HCT116 (cell line): Measurements from ENCODE around the gene TM4SF4. TPM values are rescaled to one million over a fixed set of nuclear protein-coding genes. Genes with fewer than 3 reads are reported as not detected.

Source experiments
- ATAC-seq: fragments of 200-7000 bp; cut with Tn5 transposase; 2 replicates; pipeline ENCODE4 v1.9.1; 2020; ENCODE audit warnings: mild to moderate bottlenecking, moderate library complexity
- Bru-seq: library from RNA; stranded (reverse); fragments of 400-500 nt; gene quantifications from one replicate; lab custom pipeline; 2021; lab: Mats Ljungman, UMichigan
- BruChase-seq, 2 experiments: library from RNA; stranded (reverse); fragments of 400-500 nt; gene quantifications; one replicate each; lab custom pipeline; 2021; lab: Mats Ljungman, UMichigan
- BruUV-seq: library from RNA; stranded (reverse); fragments of 400-500 nt; replicated peaks from 2 replicates; lab custom pipeline; 2021; lab: Mats Ljungman, UMichigan
- CTCF ChIA-PET: fragments of 300-600 bp; sonication (Branson Sonifier 250); formaldehyde crosslinking; loops from one replicate; lab custom pipeline; 2021; ENCODE audit warnings: antibody characterized with exemption; lab: Charles Lee
- POLR2A ChIA-PET: fragments of 300-600, 350-600 bp; sonication (Branson Sonifier 250); formaldehyde crosslinking; loops from one replicate; lab custom pipeline; 2021; ENCODE audit warnings: antibody characterized with exemption; lab: Charles Lee
- RAD21 ChIA-PET, 2 experiments: fragments of 300-600 bp; sonication (Branson Sonifier 250); formaldehyde crosslinking; loops; one replicate each; lab custom pipeline; 2023; ENCODE audit warnings: low total read pairs in 2 of 2; ENCODE audit not compliant: uncharacterized antibody in 2 of 2, unreplicated experiment in 2 of 2, low non-redundant PET in 1 of 2; lab: Charles Lee
- DNase-seq: peaks from one replicate; pipeline ENCODE4 v3.0.0-alpha.2; 2010; ENCODE audit warnings: low read depth, low spot score
- H2AFZ ChIP-seq: fragments of 200-600 bp; shearing (Covaris generic), sonication (generic); 2 replicates; pipeline ENCODE4 v1.6.1; 2017; ENCODE audit warnings: low read depth, mixed run types, mixed read lengths, antibody characterized with exemption, low read length; ENCODE audit not compliant: poor library complexity, severe bottlenecking
- H3K27ac ChIP-seq: 2 replicates; pipeline ENCODE4 v1.5.1; 2012; ENCODE audit warnings: low read depth, low read length
- H3K27me3 ChIP-seq: fragments of 200-600 bp; sonication (generic); 2 replicates; pipeline ENCODE4 v1.6.1; 2016; ENCODE audit warnings: mixed run types, low read length, mixed read lengths; ENCODE audit not compliant: insufficient read depth
- H3K36me3 ChIP-seq, 2 experiments: fragments of 200-500 bp in 1 of 2; fragments of 200-600 bp in 1 of 2; sonication (Bioruptor generic) in 1 of 2; sonication (generic) in 1 of 2; 2 replicates each; pipeline versions ENCODE4 v1.5.1 to v1.6.1; 2014 to 2016; ENCODE audit warnings: low read length in 2 of 2, inconsistent platforms in 1 of 2, mixed read lengths in 1 of 2, mixed run types in 1 of 2; ENCODE audit not compliant: insufficient read depth in 2 of 2, control insufficient read depth in 1 of 2
- H3K4me1 ChIP-seq, 2 experiments: fragments of 200-600 bp in 1 of 2; sonication (generic) in 1 of 2; 2 replicates each; pipeline versions ENCODE4 v1.5.1 to v1.6.1; 2012 to 2017; ENCODE audit warnings: low read length in 2 of 2, inconsistent platforms in 1 of 2, mild to moderate bottlenecking in 1 of 2, mixed read lengths in 1 of 2, mixed run types in 1 of 2, moderate library complexity in 1 of 2; ENCODE audit not compliant: insufficient read depth in 2 of 2, control insufficient read depth in 1 of 2
- H3K4me2 ChIP-seq: fragments of 200-600 bp; sonication (generic); 2 replicates; pipeline ENCODE4 v1.6.1; 2017; ENCODE audit warnings: mixed run types, low read length, mixed read lengths
- H3K4me3 ChIP-seq, 2 experiments: fragments of 200-600 bp in 1 of 2; sonication (generic) in 1 of 2; replicated peaks in 1 of 2; 2 replicates each; pipeline ENCODE4 v1.5.1; 2011 to 2016; ENCODE audit warnings: low read length in 2 of 2, control low read depth in 1 of 2, low read depth in 1 of 2, mild to moderate bottlenecking in 1 of 2, mixed read lengths in 1 of 2, mixed run types in 1 of 2
- H3K79me2 ChIP-seq: fragments of 200-600 bp; sonication (generic); 2 replicates; pipeline ENCODE4 v1.6.1; 2017; ENCODE audit warnings: mild to moderate bottlenecking, mixed run types, low read length, moderate library complexity, mixed read lengths; ENCODE audit not compliant: insufficient read depth
- H3K9ac ChIP-seq: fragments of 200-600 bp; sonication (generic); 2 replicates; pipeline ENCODE4 v1.6.1; 2016; ENCODE audit warnings: low read length, mixed read lengths
- H3K9me2 ChIP-seq: fragments of 200-600 bp; sonication (generic), shearing (Covaris generic); 2 replicates; pipeline ENCODE4 v1.6.1; 2017; ENCODE audit warnings: mixed run types, mild to moderate bottlenecking, moderate library complexity; ENCODE audit not compliant: insufficient read depth
- H3K9me3 ChIP-seq, 2 experiments: fragments of 200-500 bp in 1 of 2; fragments of 200-600 bp in 1 of 2; sonication (Bioruptor generic) in 1 of 2; sonication (generic) in 1 of 2; 2 replicates each; pipeline ENCODE4 v1.6.1; 2014 to 2017; ENCODE audit warnings: low read length in 2 of 2, mixed read lengths in 2 of 2, inconsistent platforms in 1 of 2, low read depth in 1 of 2, mild to moderate bottlenecking in 1 of 2, mixed run types in 1 of 2, moderate library complexity in 1 of 2; ENCODE audit not compliant: control insufficient read depth in 1 of 2, insufficient read depth in 1 of 2
- H4K20me1 ChIP-seq: fragments of 200-600 bp; sonication (generic), shearing (Covaris generic); 2 replicates; pipeline ENCODE4 v1.6.1; 2017; ENCODE audit warnings: mixed run types, mild to moderate bottlenecking, moderate library complexity; ENCODE audit not compliant: insufficient read depth
- CBX3 ChIP-seq: IDR thresholded peaks from 2 replicates; pipeline ENCODE4 v1.6.1; 2012; ENCODE audit warnings: low read depth
- CEBPB ChIP-seq: IDR thresholded peaks from 2 replicates; pipeline ENCODE4 v1.6.1; 2012; ENCODE audit warnings: low read depth
- ELF1 ChIP-seq: IDR thresholded peaks from 2 replicates; pipeline ENCODE4 v1.6.1; 2012; ENCODE audit warnings: low read depth, borderline replicate concordance
- EZH2 ChIP-seq: fragments of 200-600 bp; sonication (generic); IDR thresholded peaks from 2 replicates; pipeline ENCODE4 v1.6.1; 2017; ENCODE audit warnings: antibody characterized with exemption, mixed run types
- JUND ChIP-seq: IDR thresholded peaks from 2 replicates; pipeline ENCODE4 v1.6.1; 2012
- POLR2AphosphoS5 ChIP-seq: IDR thresholded peaks from 2 replicates; pipeline ENCODE4 v1.6.1; 2011; ENCODE audit warnings: mild to moderate bottlenecking, low read depth, low read length, moderate library complexity
- SIN3A ChIP-seq: IDR thresholded peaks from 2 replicates; pipeline ENCODE4 v1.6.1; 2012; ENCODE audit warnings: low read depth
- SP1 ChIP-seq: IDR thresholded peaks from 2 replicates; pipeline ENCODE4 v1.6.1; 2012; ENCODE audit warnings: low read depth
- TCF7L2 ChIP-seq: IDR thresholded peaks from 2 replicates; pipeline ENCODE4 v1.7.0; 2011; ENCODE audit warnings: borderline replicate concordance, inconsistent platforms; ENCODE audit not compliant: insufficient read depth, insufficient read length; ENCODE audit errors: extremely low read depth
- YY1 ChIP-seq: IDR thresholded peaks from 2 replicates; pipeline ENCODE4 v1.6.1; 2011; ENCODE audit warnings: low read length, low read depth, moderate library complexity, mild to moderate bottlenecking; ENCODE audit not compliant: insufficient replicate concordance; ENCODE audit errors: extremely low read depth
- ZNF274 ChIP-seq: fragments of 200-500 bp; sonication (Bioruptor generic); IDR thresholded peaks from 2 replicates; pipeline ENCODE4 v1.6.1; 2014; ENCODE audit warnings: mild to moderate bottlenecking, low read depth, low read length, inconsistent platforms
- intact Hi-C: fragments of 100-400 bp; cut with micrococcal nuclease; formaldehyde crosslinking; loops from 2 replicates; pipeline ENCODE4 v1.10.0; 2022
- long read RNA-seq: library from polyadenylated mRNA; unstranded; transcript quantifications from one replicate; pipeline ENCODE4 v2.0.0, GENCODE V29; 2021; ENCODE audit not compliant: unreplicated experiment
- polyA plus RNA-seq: library from polyadenylated mRNA; unstranded; fragments of >200 nt; gene quantifications from 2 replicates; pipeline ENCODE4 v1.2.1, GENCODE V29; 2012; ENCODE audit warnings: missing spikeins
- total RNA-seq: library from RNA; stranded (reverse); gene quantifications from one replicate; pipeline ENCODE4 v1.2.1, GENCODE V29; 2021; ENCODE audit not compliant: unreplicated experiment
- TF ChIP-seq, protein P1 (sequence below), 3 experiments: fragments of 200-600 bp in 1 of 3; sonication (generic) in 1 of 3; IDR thresholded peaks in 2 of 3; conservative IDR thresholded peaks in 1 of 3; 2 replicates each; pipeline ENCODE4 v1.5.1; 2012 to 2017; ENCODE audit warnings: low read depth in 2 of 3, low read length in 2 of 3, antibody characterized with exemption in 1 of 3, borderline replicate concordance in 1 of 3, control low read depth in 1 of 3, mild to moderate bottlenecking in 1 of 3, mixed read lengths in 1 of 3, mixed run types in 1 of 3, moderate library complexity in 1 of 3; ENCODE audit not compliant: insufficient read depth in 1 of 3
- TF ChIP-seq, protein P2 (sequence below): IDR thresholded peaks from 2 replicates; pipeline ENCODE4 v1.6.1; 2012
- TF ChIP-seq, protein P3 (sequence below): IDR thresholded peaks from 2 replicates; pipeline ENCODE4 v1.6.1; 2012

Gene TM4SF4
- total RNA-seq (0.91 TPM), Bru-seq, nascent RNA (not detected), BruChase-seq, experiment 1, labeled RNA remaining after a 6-hour chase (not detected), BruChase-seq, experiment 2, labeled RNA remaining after a 2-hour chase (not detected)
- polyA plus RNA-seq = not detected in 2 replicates
- long read RNA-seq = 0 reads

DNA sequence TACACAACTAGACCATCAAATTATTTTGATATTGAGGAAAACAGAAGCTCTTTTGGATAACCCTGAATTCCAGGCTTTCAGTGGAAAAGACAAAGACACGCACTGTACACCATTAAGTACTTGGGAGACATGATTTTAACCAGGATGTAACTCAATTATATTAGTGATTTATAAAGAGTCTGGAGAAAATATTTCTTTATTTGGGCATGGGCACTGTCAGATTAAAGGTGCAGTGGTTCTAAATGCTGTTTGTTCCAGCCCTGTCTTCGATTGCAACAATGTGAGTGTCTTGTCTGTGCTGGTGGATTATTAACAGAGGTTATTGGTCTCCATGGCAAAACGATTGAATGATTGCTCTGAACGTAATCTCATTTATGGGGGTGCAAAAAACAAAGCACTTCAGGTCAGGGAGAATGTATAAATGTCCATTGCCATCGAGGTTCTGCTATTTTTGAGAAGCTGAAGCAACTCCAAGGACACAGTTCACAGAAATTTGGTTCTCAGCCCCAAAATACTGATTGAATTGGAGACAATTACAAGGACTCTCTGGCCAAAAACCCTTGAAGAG, at the start of gene TM4SF4:
Gene TM4SF4 (plus strand): TSS at position 448 of the 568 bp plus-strand sequence. CDS start 181 bp downstream, outside the sequence.
- TF ChIP-seq, protein P1, sequence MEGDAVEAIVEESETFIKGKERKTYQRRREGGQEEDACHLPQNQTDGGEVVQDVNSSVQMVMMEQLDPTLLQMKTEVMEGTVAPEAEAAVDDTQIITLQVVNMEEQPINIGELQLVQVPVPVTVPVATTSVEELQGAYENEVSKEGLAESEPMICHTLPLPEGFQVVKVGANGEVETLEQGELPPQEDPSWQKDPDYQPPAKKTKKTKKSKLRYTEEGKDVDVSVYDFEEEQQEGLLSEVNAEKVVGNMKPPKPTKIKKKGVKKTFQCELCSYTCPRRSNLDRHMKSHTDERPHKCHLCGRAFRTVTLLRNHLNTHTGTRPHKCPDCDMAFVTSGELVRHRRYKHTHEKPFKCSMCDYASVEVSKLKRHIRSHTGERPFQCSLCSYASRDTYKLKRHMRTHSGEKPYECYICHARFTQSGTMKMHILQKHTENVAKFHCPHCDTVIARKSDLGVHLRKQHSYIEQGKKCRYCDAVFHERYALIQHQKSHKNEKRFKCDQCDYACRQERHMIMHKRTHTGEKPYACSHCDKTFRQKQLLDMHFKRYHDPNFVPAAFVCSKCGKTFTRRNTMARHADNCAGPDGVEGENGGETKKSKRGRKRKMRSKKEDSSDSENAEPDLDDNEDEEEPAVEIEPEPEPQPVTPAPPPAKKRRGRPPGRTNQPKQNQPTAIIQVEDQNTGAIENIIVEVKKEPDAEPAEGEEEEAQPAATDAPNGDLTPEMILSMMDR (IDR thresholded peaks at IDR 0.05 in 2 of 3, conservative IDR thresholded peaks at IDR 0.05 in 1 of 3; ENCODE audit: borderline replicate concordance in 1 of 3, insufficient read depth in 1 of 3, low read depth in 2 of 3, low read length in 2 of 3) = no peak
- TF ChIP-seq, all 23 proteins: peak for 0
- peaks cover 3 to 24% of the 10 kb centered on the region in 2 experiments; a peak in 3 of 4 replicates for H3K4me1 ChIP-seq
- peak within 1 kb of the TSS; percentile 45 for H3K4me2 ChIP-seq
- no peaks in the 10 kb centered on the region for H4K20me1 ChIP-seq
- H3K79me2 ChIP-seq = no peaks in the 10 kb centered on the region
- no peak within 1 kb of the TSS for H3K4me3 ChIP-seq
- CTCF ChIA-PET = interaction anchor here (1.2 to 1.5 kb wide), 3 partner anchors 11 to 519 kb away, joined by 3 to 4 read pairs (median 3); no protein-coding TSS in a partner anchor
- no peak for DNase-seq
- no peak within 1 kb of the TSS for H3K27ac ChIP-seq
- no peaks in the 10 kb centered on the region for H3K36me3 ChIP-seq
- intact Hi-C loops = no loop called here
- H3K9me2 ChIP-seq = no peaks in the 10 kb centered on the region
- H3K27me3 ChIP-seq = no peaks in the 10 kb centered on the region
- RAD21 ChIA-PET = no interaction called here
- no TSS peak for BruUV-seq
- POLR2A ChIA-PET = no interaction called here
- H2AFZ ChIP-seq = peak within 1 kb of the TSS; percentile 63
- no peak for ATAC-seq
- no peak within 1 kb of the TSS for H3K9ac ChIP-seq
- no peaks in the 10 kb centered on the region for H3K9me3 ChIP-seq

GRCh38 chr3:149424918-149425317, 49.6 kb upstream of the TM4SF4 start:
- intact Hi-C loops = no loop called here
- no peak overlapping the region for H3K4me2 ChIP-seq
- H3K79me2 ChIP-seq = no peaks in the 10 kb centered on the region
- no peaks in the 10 kb centered on the region for H3K9me3 ChIP-seq
- ATAC-seq (no peak), DNase-seq (no peak)
- ChIA-PET POLR2A (no interaction called here), RAD21 (no interaction called here), CTCF (no interaction called here)
- no peaks in the 10 kb centered on the region for H3K27me3 ChIP-seq
- H2AFZ ChIP-seq = peak overlapping the region; percentile 16
- no TSS peak for BruUV-seq
- H3K36me3 ChIP-seq = no peaks in the 10 kb centered on the region
- no peak overlapping the region for H3K9ac ChIP-seq
- no peaks in the 10 kb centered on the region; the same call in 1 of the 2 replicates for H4K20me1 ChIP-seq
- no peak overlapping the region for H3K27ac ChIP-seq
- H3K4me1 ChIP-seq = no peaks in the 10 kb centered on the region
- H3K4me3 ChIP-seq = no peak overlapping the region
- H3K9me2 ChIP-seq = no peaks in the 10 kb centered on the region
- TF ChIP-seq JUND (no peak), POLR2AphosphoS5 (no peak), SP1 (no peak), CBX3 (no peak), CEBPB (no peak), YY1 (no peak), EZH2 (no peak), TCF7L2 (no peak), ZNF274 (no peak), ELF1 (no peak), SIN3A (no peak)
- TF ChIP-seq, protein P1 (IDR thresholded peaks at IDR 0.05 in 2 of 3, conservative IDR thresholded peaks at IDR 0.05 in 1 of 3; ENCODE audit: borderline replicate concordance in 1 of 3, insufficient read depth in 1 of 3, low read depth in 2 of 3, low read length in 2 of 3) = no peak
- TF ChIP-seq, protein P2, sequence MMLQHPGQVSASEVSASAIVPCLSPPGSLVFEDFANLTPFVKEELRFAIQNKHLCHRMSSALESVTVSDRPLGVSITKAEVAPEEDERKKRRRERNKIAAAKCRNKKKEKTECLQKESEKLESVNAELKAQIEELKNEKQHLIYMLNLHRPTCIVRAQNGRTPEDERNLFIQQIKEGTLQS = no peak
- TF ChIP-seq, protein P3, sequence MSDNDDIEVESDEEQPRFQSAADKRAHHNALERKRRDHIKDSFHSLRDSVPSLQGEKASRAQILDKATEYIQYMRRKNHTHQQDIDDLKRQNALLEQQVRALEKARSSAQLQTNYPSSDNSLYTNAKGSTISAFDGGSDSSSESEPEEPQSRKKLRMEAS = no peak
